ENCODE data around the gene MCFD2.
"Not testable (repeated sequence)": the region's sequence is repeated elsewhere in the genome, so short reads cannot be mapped to it uniquely, and the experiment has no call there.

MCFD2 gene

GRCh38 chr2:46902465-46902864 lies 13.1 kb downstream of the MCFD2 start:
- no peak for DNase-seq (ENCODE audit: low read depth)

- DNase-seq (ENCODE audit: low read depth): no peak
Observed at GRCh38 chr2:46901611-46902010, 14.0 kb downstream of the MCFD2 start.

- DNase-seq (ENCODE audit: low read depth): no peak
Observed at GRCh38 chr2:46900381-46900780, 15.2 kb downstream of the MCFD2 start.

GRCh38 chr2:46899053-46899452 lies 16.6 kb downstream of the MCFD2 start:
- DNase-seq (ENCODE audit: low read depth): no peak

- no peak for DNase-seq (ENCODE audit: low read depth)
Observed at GRCh38 chr2:46898024-46898423, 17.6 kb downstream of the MCFD2 start.

GRCh38 chr2:46893269-46893939 lies 22.2 kb downstream of the MCFD2 start:
- DNase-seq (ENCODE audit: low read depth): no peak

GRCh38 chr2:46891956-46892553 lies 23.6 kb downstream of the MCFD2 start:
- DNase-seq (ENCODE audit: low read depth): no peak

GRCh38 chr2:46888421-46888952 lies 27.1 kb downstream of the MCFD2 start:
- DNase-seq (ENCODE audit: low read depth): no peak

GRCh38 chr2:46887028-46887885 lies 28.3 kb downstream of the MCFD2 start:
- DNase-seq (ENCODE audit: low read depth): no peak

- no peak for DNase-seq (ENCODE audit: low read depth)
Observed at GRCh38 chr2:46886268-46887027, 29.2 kb downstream of the MCFD2 start.

- no peak for DNase-seq (ENCODE audit: low read depth)
Observed at GRCh38 chr2:46885376-46885775, 30.2 kb downstream of the MCFD2 start.

GRCh38 chr2:46879511-46879910 lies 36.1 kb downstream of the MCFD2 start:
- no peak for DNase-seq (ENCODE audit: low read depth)

- no peak for DNase-seq (ENCODE audit: low read depth)
Observed at GRCh38 chr2:46878886-46879285, 36.7 kb downstream of the MCFD2 start.

GRCh38 chr2:46878240-46878877 lies 37.2 kb downstream of the MCFD2 start:
- no peak for DNase-seq (ENCODE audit: low read depth)

- DNase-seq (ENCODE audit: low read depth): no peak
Observed at GRCh38 chr2:46877619-46878113, 37.9 kb downstream of the MCFD2 start.

GRCh38 chr2:46876741-46877384 lies 38.7 kb downstream of the MCFD2 start:
- no peak for DNase-seq (ENCODE audit: low read depth)

GRCh38 chr2:46875962-46876689 lies 39.5 kb downstream of the MCFD2 start:
- DNase-seq (ENCODE audit: low read depth): not testable (repeated sequence)

GRCh38 chr2:46875226-46875899 lies 40.2 kb downstream of the MCFD2 start:
- DNase-seq (ENCODE audit: low read depth): no peak

- DNase-seq (ENCODE audit: low read depth): no peak
Observed at GRCh38 chr2:46874236-46874929, 41.2 kb downstream of the MCFD2 start.

All from activated T-helper 1 cell treated with Interleukin-2 at 50 U/mL for 16 hours (primary cell).